GM19239 (cell line): ENCODE measurements around the gene SDF2L1.
A peak's percentile ranks its signal among the peaks of the same experiment; 100 is the strongest.

Source experiments
- DNase-seq: peaks from one replicate; pipeline ENCODE4 v3.0.0; 2011; ENCODE audit warnings: low spot score; ENCODE audit not compliant: insufficient read length
- FAIRE-seq: peaks from 2 replicates; lab custom pipeline; 2011; peaks lifted over from hg19 to GRCh38; lab: Jason Lieb, UNC

The SDF2L1 gene

GRCh38 chr22:21621025-21621424 lies 21.1 kb upstream of the SDF2L1 start:
- no peak for DNase-seq
- FAIRE-seq = no peak

GRCh38 chr22:21622011-21622918 lies 19.8 kb upstream of the SDF2L1 start:
- no peak for FAIRE-seq
- DNase-seq = no peak

GRCh38 chr22:21622919-21623647 lies 19.0 kb upstream of the SDF2L1 start:
- FAIRE-seq (no peak), DNase-seq (no peak)

GRCh38 chr22:21623648-21623970 lies 18.5 kb upstream of the SDF2L1 start:
- DNase-seq = no peak
- no peak for FAIRE-seq

GRCh38 chr22:21624120-21624879 lies 17.8 kb upstream of the SDF2L1 start:
- DNase-seq (no peak), FAIRE-seq (no peak)

GRCh38 chr22:21624880-21625791 lies 17.0 kb upstream of the SDF2L1 start:
- DNase-seq (no peak), FAIRE-seq (no peak)

GRCh38 chr22:21626073-21626734 lies 15.9 kb upstream of the SDF2L1 start:
- FAIRE-seq = no peak
- no peak for DNase-seq

- no peak for DNase-seq
- FAIRE-seq = no peak
These were observed 15.2 kb upstream of the SDF2L1 start for GRCh38 chr22:21626735-21627469.

GRCh38 chr22:21628386-21629254 lies 13.5 kb upstream of the SDF2L1 start:
- FAIRE-seq = no peak

GRCh38 chr22:21629255-21630149 lies 12.6 kb upstream of the SDF2L1 start, which contains the start of gene YDJC:
Gene YDJC, minus strand, starts transcription at chr22:21630022. Its CDS starts 8 bp downstream, at chr22:21630014.
- FAIRE-seq = peak; percentile 93
- peak; percentile 98 for DNase-seq

More at GRCh38 chr22:21628386-21629254, 13.5 kb upstream of the SDF2L1 start:
- no peak for DNase-seq

- DNase-seq = no peak
- FAIRE-seq = no peak
These were observed 11.1 kb upstream of the SDF2L1 start for GRCh38 chr22:21631025-21631424.

- FAIRE-seq (no peak), DNase-seq (no peak)
These were observed 9.7 kb upstream of the SDF2L1 start, which contains the start of gene CCDC116 for GRCh38 chr22:21632237-21632895. Gene CCDC116, plus strand, starts transcription at chr22:21632760. Its CDS starts 422 bp downstream, at chr22:21633182.

GRCh38 chr22:21632931-21633330 lies 9.2 kb upstream of the SDF2L1 start:
- FAIRE-seq (no peak), DNase-seq (no peak)

GRCh38 chr22:21633481-21633880 lies 8.6 kb upstream of the SDF2L1 start:
- DNase-seq (no peak), FAIRE-seq (no peak)

GRCh38 chr22:21634081-21634480 lies 8.0 kb upstream of the SDF2L1 start:
- FAIRE-seq = no peak
- DNase-seq = no peak

- no peak for FAIRE-seq
These were observed 7.3 kb upstream of the SDF2L1 start for GRCh38 chr22:21634844-21635243.

More at GRCh38 chr22:21634844-21635243, 7.3 kb upstream of the SDF2L1 start:
- DNase-seq = no peak
